NCI-H1694 (cell line): Measurements from ENCODE around the gene TRIM37.
"Not testable (repeated sequence)": the region's sequence is repeated elsewhere in the genome, so short reads cannot be mapped to it uniquely, and the experiment has no call there.

ENCODE experiments used
- DNase-seq: peaks from one replicate; lab custom pipeline; 2025; lab: John Stamatoyannopoulos, UW

The TRIM37 gene

DNA sequence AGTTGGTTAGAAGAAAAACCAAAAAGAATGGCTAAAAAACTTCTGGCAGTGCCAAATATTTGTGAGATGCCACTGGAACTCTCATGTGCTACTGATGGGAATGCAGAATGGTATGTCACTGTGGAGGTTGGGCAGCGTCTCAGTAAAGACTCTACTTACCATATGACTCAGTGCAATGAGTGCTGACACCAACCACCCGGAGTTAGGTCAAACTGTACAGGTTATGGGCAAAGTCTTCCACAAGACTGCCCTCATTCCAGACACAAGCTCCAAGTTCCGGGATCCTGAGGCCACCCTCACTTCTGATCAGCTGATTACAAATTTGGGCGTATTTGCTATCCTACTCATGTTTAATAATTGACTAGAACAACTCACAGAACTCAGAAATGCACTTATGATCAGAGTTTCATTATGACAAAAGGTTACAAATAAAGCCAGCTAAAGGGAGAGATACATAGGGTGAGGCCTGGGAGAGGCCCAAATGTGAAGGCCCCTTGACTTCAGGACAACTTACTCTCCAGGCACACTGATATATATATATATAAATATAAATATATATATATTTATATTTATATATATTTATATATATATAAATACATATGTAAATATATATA, 114.9 kb downstream of the TRIM37 start:
- DNase-seq = no peak

DNA sequence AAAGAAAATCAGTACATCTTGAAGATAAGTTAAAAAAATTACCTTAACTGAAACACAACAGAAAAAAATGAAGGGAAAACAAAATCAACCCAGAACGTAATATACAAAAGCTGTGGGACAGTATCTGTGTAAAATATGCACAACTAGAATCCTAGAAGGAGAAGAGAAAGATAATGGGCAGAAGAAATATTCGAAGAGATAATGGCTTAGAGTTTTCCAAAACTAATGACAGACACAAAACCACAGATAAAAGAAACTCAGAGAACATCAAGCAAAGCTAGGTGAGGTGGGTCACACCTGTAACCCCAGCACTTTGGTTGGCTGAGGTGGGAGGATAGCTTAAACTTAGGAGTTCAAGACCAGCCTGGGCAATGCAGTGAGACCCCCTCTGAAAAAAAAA, 117.1 kb downstream of the TRIM37 start:
- DNase-seq = no peak

DNA sequence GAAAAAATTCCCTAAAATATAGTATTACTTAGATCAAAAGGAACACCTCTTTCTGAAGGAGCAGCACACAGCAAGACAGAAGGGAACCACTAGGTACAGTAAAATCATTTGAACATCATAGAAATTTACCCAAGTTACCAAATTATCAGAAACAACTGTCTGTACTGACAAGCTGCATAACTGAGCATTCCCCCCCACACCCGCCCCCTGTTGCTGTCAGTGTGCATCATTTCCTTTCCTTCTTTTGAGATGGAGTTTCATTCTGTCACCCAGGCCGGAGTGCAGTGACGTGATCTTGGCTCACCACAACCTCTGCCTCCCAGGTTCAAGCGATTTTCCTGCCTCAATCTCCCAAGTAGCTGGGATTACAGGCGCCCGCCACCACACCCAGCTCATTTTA, 120.7 kb downstream of the TRIM37 start:
- DNase-seq = no peak

DNA sequence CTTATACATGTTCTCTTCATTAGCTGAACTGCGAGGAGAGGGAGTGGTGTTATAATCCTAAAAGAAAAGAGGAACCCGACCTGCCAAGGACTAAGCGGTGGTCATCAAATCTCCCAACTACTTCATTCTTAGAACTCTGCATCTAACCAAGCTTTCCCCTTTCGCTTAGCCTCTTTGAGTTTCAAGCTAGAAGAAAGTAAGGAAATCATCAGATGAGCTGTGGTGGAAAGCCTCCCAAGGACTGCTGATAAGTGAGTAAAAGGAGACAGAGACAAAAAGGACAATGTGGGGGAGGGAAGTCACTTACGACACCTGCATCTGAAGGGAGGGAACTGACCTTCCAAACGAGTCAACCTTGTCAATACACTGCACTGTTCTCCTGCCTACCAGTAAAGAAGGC, 121.3 kb downstream of the TRIM37 start:
- no peak for DNase-seq

DNA sequence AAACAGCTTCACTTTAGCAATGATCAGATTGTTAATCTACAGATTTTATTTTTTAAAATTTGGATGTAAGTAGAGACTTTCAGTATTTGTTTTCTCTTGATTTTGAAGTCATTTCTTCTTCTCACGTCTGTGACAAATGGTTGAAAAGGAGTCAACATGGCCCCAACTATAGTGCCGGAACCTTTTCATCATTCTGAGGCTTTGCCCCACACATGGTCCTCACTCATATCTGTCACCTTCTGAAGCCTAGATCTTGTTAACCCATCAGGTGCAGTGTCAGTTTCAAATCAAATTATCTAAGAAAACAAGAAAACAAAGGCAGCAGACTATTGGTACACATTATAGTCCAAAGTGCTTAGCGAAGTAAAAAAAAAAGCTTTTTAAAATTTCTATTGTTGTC, 124.1 kb downstream of the TRIM37 start:
- no peak for DNase-seq

DNA sequence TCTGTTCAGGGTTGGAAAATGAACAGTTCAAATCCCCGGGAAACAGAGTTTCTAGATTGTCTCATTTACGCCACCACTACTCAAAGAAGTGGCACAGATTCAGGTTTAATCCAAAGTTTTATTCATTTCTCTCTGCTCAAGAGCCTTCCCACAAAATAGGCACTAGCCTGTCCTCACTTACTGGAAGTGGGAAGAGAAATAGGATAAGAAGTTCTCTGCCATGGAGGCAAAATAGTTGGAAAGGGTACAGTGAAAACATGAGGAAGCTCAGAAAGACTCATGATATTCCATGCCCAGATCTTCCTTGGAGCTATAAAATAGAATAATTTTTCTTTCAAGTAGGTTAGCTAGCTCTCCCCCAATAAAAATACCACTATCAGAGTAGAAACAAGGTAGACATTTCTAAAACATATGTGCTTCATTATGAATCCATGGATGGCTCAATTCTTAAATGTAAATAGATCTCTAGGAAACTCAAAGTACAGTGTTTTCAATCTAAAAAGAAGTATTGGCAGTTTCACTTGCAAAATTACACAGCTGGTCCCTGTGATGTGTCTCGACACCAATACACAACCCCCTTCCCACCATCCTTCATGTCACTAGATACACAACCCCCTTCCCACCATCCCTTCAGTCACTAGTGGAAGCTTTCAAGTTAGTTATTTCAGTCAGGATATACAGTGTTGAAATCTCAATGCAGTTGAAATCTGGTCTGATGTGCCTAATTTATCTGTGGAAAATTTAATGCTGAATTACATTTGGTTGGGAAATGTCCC, 125.8 kb downstream of the TRIM37 start:
- DNase-seq = no peak

DNA sequence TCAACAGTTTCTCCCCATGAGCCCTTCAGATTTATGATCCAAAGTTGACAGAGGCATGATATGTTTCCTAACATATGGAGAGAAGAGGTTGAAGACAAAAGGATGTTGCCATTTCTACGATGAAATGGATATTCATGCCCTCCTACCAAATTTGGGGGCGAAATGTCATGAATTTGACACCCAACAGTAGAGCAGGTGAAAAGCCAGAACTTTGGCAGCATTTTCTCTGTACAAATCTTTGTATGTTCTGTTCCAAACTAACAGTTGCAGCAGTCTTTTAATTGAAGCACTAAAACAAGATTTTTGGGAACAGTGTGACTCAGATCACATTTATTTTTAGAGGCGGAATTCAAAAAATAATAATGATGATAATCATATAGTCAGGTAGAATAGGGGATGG, 130.1 kb downstream of the TRIM37 start:
- no peak for DNase-seq

DNA sequence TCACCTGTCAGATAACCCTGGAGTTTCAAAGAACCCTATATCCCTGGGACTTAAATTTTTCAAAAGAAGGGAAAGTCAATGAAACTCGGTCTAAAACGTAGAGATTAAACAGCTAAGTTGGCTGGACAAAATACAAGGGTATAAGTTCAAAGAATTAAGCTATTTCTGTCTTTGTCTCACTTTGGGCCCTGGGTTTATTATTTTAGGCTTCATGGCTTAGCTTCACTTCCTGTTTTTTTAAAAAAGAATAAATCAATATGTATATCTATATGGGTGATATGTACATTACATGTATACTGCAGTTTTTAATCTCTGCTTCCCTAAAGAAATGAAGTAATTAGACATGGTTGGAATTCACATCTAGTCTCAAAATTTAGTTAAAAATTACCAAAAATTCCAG, 132.3 kb downstream of the TRIM37 start:
- DNase-seq = no peak

DNA sequence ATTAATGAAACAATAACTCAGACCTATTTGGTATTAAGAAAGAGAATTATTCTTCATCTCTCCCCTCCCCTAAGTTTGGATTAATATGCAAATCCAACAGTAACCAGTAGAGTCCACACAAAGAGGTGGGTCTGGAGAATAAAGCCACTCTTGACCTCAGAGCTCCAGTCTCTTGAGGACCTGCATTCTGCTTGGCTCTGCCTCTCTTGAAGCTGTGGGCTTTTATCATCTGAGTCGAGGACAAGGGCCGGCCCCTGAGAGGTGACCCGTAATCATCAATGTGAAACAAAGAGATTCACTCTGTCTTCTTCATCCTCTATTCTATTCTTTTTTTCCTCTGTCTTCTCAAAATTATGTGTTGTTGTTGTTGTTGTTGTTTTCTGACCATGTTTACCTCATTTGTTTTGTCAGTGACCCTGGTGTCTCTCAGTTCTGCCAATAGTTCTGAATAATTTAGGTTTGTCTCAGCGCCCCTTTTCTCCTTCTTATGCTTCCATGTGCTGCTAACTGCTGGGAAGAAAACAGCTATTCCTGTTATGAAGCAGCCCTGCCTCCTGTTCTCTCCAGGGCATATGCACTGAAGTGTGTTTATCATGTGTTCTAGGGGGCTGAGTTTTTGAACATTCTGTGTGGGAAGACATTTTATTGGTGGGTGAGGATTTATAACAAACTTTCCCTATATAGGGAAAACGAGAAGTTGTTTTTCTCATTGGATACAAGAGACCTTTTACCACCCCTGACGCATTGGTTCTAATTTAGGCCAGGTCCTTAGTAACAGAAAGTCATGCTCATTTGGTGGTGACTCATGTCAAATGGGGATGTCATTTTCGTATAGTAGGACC, 135.8 kb downstream of the TRIM37 start:
- no peak for DNase-seq

DNA sequence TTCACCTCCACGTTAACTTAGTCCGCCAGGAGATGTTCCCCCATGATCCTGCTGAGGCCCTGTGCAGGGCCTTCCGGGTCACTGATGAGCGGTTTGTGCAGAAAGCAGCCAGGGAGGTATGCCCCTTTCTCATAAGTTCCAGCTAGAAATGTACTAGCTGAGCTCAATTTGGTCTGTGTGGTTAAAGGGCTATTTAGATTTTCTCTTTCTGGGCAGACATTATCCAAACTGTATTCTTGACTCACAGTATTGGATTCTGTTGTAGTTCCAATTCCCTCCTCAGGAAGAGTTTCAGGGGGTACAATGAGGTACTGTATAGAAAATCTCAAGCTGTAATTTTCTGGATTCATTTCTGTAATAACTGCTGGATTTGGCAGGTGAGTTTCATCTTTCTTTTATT, 137.1 kb downstream of the TRIM37 start:
- DNase-seq = no peak

DNA sequence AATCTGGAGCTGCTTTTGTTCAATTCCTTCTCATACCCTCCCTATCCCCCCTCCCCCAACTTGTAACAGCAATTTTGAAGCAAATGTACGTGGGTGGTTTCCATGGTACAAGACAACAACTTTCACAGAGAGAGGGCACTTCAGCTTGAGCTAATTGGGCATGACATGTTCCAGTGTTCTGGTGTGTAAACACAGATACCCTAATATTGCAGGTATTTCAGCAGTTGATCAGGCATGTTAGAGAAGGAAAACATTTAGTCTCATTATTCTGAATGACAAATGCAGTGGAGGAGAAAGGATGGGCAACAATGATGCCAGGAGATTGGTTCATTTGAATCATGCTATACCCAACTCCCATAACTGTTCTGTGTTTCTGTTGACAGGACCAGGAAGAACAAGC, 137.5 kb downstream of the TRIM37 start:
- no peak for DNase-seq

DNA sequence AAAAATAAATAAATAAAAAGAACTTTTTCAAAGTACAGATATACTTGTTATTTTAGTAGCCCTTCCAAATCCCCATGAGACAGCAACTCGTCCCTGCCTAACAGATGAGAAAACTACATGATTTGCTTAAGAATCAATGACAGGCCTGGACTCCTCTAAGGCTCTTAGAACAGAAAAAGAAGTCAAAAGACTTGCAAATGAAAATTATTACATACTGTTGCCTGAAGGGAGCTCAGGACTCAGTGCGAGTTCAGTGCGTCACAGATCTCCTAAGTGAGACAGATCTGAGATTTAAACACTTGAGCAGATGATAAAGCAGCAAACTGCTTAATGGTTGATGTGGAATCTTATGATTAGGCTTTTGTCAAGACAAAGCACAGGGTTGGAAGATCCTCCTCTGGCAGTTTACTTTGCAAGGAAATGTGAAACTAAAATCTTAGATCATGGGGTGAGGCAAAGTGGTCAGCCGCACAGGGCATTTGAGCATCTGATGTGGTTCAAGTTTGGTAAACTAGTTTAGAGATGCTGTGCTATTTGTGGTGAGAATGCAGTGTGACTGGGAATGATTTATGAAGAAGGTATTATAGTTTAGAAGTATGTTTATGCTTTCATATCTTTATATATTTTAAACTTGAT, 138.1 kb downstream of the TRIM37 start:
- no peak for DNase-seq

DNA sequence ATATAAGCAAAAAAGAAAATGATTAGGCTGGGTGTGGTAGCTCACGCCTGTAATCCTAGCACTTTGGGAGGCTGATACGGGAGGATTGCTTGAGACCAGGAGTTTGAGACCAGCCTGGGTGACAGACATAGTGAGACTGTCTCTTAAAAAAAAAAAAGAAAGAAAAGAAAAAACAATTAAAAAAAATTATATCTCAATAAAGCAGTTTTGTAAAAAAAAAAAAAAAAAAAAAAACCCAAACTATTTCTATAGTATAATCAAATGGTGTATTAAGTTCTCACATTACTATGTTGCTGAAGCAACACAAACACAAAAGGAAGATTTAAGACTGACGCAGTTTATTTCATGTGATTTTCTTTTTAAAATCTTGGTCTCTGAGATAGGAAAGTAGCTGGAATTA, 140.5 kb downstream of the TRIM37 start:
- no peak for DNase-seq

DNA sequence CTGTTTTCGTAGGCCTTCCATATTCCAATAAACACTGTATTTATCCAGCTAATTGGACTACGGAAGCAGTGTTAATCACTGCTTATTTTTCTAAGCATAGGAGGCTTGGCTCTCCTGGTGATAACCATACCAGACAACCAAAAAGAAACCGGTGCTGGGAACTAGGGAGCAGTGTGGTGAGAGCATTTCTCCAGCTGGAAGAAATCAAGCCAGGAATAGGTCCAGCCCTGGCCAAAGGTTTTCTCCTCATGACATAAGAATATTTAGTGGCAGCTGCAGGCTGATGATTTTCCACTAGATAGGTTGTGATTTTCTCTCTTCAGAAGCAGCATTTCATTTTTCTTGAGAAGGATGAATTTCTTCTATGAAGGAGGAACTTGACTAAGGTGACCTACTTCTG, 141.5 kb downstream of the TRIM37 start:
- no peak for DNase-seq

DNA sequence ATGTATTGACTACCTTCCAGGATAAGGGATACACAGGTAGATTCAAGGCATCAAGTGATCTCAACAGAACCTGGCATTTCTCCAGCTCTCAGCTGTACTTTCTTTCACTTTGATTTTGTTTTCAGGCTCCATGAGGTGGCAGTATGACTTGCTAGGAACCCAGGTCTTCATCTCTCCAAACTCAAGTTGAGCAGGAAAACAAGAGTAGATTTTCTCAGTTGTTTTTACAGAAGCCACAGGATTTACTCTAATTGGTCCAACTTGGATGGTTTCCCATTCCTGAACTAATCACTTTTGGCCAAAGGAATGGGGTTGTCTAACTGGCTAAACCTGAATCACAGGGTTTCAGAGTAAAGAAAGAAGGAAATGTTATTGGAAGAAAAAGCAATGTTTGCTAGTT, 146.6 kb downstream of the TRIM37 start:
- no peak for DNase-seq

DNA sequence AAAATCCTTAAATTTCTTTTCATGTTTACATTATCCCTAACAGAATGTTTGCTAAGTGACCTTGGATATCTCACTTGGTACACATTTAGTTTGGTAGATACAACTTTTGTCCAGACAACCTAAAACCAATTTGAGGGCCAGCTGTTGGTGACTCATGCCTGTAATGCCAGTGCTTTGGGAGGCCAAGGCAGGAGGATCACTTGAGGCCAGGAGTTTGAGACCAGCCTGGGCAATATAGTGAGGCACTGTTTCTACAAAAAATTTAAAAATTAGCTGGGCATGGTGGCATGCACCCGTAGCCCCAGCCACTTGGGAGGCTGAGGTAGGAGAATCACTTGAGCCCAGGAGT, 149.0 kb downstream of the TRIM37 start:
- not testable (repeated sequence) for DNase-seq

DNA sequence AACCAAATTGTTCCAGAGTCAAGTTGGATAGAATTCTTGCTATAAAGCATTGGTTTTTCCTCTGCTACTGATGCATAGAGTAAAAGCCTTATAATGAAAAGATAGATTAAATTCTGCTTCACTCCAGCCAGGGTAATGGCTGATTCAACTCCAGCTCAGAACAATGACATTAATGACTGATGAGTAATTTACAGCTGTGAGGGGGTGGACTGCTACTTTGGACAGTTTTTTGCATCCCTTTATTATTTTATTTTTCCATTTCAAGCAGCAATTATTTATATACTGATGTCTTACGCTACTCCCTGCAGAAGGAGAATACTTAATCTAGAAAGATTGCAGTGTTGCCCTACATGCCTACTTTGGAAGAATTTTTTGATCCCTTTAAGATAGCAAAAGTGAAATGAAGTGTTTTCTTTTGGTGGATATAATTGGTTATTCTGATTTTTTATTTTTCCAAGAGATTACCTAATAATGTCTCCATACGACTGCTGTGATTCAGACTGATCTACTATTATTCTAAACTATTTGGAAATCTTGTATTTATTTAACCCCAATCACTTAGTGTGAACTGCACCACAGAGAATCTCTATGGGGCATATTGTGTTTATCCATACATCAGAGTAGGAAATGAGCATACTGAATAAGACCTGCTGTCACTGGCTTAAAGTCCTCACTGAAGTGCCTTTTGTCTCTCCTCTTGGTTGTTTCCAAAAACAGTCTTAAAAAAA, 149.5 kb downstream of the TRIM37 start:
- no peak for DNase-seq

DNA sequence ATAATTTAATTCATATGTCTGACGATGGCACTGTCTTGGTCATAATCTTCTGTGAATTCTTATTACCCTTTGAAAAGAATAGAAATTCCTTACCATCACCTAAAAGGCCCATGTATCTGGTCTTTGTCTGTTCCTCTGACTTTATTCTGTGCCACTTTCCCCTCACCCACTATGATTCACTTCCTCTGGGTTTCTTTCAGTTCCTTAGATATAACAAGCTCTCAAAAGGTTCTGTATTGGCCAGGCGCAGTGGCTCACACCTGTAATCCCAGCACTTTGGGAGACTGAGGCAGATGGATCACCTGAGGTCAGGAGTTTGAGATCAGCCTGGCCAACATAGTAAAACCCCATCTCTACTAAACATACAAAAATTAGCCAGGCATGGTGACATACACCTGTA, 152.3 kb downstream of the TRIM37 start:
- not testable (repeated sequence) for DNase-seq

DNA sequence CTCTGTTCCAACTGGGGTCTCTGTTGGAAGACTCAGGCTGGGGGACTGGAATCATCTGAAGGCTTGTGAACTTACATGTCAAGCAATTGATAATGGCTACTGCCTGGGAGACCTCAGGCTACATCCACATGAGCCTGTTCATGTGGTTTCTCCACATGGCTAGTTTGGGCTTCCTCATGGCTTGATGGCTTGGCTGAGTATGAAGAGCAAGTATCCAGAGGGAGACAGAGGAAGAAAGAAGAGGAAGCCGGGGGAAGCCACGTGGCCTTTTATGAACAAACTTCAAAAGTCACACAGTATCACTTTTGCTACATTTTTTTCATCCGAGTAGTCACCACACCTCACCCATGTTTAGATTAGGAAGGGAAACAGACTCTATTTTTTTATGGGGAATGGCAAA, 158.9 kb downstream of the TRIM37 start:
- no peak for DNase-seq

DNA sequence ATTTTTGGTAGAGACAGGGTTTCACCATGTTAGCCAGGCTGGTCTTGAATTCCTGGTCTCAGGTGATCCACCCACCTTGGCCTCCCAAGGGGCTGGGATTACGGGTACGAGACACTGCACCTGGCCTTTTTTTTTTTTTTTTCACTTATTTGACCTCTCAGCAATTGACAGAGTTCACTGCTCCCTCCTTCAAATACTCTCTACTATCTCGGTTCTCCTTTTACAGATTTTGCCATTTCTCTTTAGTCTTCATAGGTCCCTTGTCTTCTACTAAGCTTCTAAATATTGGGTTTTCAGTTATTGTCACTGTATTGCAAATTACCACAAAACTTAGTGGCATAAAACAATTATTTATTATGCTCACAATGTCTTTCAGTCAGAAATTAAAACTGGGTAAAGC, 159.3 kb downstream of the TRIM37 start:
- no peak for DNase-seq

DNA sequence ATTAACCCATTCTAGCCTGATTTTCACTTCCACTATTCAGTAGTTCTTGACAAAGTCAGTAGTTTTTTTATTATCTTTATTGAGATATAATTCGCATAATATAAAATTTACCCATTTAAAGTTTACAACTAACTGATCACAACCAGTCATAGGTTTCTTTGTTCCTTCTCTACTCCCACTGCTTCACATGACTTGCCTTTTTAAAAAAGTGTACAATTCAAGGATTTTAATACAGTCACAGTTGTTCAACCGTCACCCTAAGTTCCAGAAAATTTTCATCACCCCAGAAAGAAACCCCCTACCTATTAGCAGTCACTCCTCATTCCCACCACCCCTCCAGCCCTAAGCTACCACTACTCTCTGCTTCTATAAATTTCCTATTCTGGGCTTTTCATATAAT, 162.5 kb downstream of the TRIM37 start:
- DNase-seq = no peak

DNA sequence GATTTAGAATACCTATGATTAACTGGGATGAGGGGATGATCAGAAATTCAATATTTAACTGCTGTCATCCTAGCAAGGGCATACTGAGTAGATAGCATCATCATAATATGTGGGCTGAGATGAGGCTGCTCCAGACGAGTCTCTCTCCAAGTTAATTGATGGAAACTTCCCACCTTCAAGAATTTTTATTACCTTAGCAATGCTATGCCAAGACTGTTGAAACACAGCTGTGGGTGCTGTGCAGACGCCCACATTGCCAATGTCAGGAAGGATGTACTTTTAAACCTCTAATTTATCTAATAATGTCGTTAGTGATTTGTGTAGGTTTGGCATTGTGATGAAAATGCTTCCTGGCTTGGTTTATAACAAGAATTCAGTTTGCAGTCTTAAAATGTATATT, 170.4 kb downstream of the TRIM37 start:
- no peak for DNase-seq
